Natural killer cell (primary cell): Measurements from ENCODE around the gene CTDP1. TPM values are rescaled to one million over a fixed set of nuclear protein-coding genes. Genes with fewer than 3 reads are reported as not detected.

ENCODE experiments used
- ATAC-seq, 3 donors: fragments of 150-1000 bp in 2 of 3; fragments of 200-7000 bp in 1 of 3; cut with Tn5 transposase; 1 replicate in 1 of 3; 2 replicates in 2 of 3; pipeline ENCODE4 v1.10.0; 2021; ENCODE audit warnings: mild to moderate bottlenecking in 2 of 3, moderate library complexity in 2 of 3
- DNase-seq, 2 donors: peaks; one replicate each; pipeline versions ENCODE4 v3.0.0 to v3.0.0-alpha.2; 2013 to 2021; ENCODE audit warnings: mixed read lengths in 1 of 2
- H3K27ac ChIP-seq: one replicate; pipeline ENCODE4 v1.5.1; 2013; ENCODE audit warnings: mild to moderate bottlenecking, low read length
- H3K27me3 ChIP-seq: one replicate; pipeline ENCODE4 v1.6.1; 2013; ENCODE audit warnings: low read length; ENCODE audit not compliant: control insufficient read depth, insufficient read depth
- H3K36me3 ChIP-seq: one replicate; pipeline ENCODE4 v1.6.1; 2013; ENCODE audit warnings: low read length; ENCODE audit not compliant: control insufficient read depth, insufficient read depth
- H3K4me1 ChIP-seq: one replicate; pipeline ENCODE4 v1.6.1; 2013; ENCODE audit warnings: low read length; ENCODE audit not compliant: control insufficient read depth, insufficient read depth
- H3K4me3 ChIP-seq: one replicate; pipeline ENCODE4 v1.5.1; 2013; ENCODE audit warnings: low read length
- H3K9me3 ChIP-seq: one replicate; pipeline ENCODE4 v1.6.1; 2013; ENCODE audit warnings: low read length; ENCODE audit not compliant: control insufficient read depth, insufficient read depth
- H3K27ac Mint-ChIP-seq, 2 donors: one replicate each; pipeline ENCODE4 v1.8.0; 2022; ENCODE audit warnings: mild to moderate bottlenecking in 2 of 2, mixed read lengths in 2 of 2, moderate library complexity in 1 of 2
- H3K27me3 Mint-ChIP-seq, 2 donors: one replicate each; pipeline ENCODE4 v1.8.0; 2022; ENCODE audit warnings: low read depth in 2 of 2, mixed read lengths in 2 of 2
- H3K36me3 Mint-ChIP-seq: one replicate; pipeline ENCODE4 v1.8.0; 2022; ENCODE audit warnings: mixed read lengths
- H3K4me1 Mint-ChIP-seq, 2 donors: one replicate each; pipeline ENCODE4 v1.8.0; 2022; ENCODE audit warnings: mixed read lengths in 2 of 2
- H3K4me3 Mint-ChIP-seq: one replicate; pipeline ENCODE4 v1.8.0; 2022; ENCODE audit warnings: mild to moderate bottlenecking, moderate library complexity, mixed read lengths
- H3K9me3 Mint-ChIP-seq, 2 donors: one replicate each; pipeline ENCODE4 v1.8.0; 2022; ENCODE audit warnings: mixed read lengths in 2 of 2
- WGBS: methylation state at CpG from one replicate; pipeline ENCODE4 v1.1.7; 2013; ENCODE audit warnings: missing lambda C conversion rate; ENCODE audit not compliant: insufficient coverage; 5-methylcytosine and 5-hydroxymethylcytosine counted together
- intact Hi-C: fragments of 100-400 bp; cut with micrococcal nuclease; formaldehyde crosslinking; loops from one replicate; pipeline ENCODE4 v1.14.2; 2022
- total RNA-seq, 4 donors: library from RNA; stranded (reverse); fragments of 120-200 nt in 1 of 4; gene quantifications; one replicate each; pipeline versions ENCODE4 v1.2.3 to v1.2.4, GENCODE V29; 2013 to 2022
- TF ChIP-seq, protein P1 (sequence below): fragments of 200-600 bp; IDR thresholded peaks from one replicate; pipeline ENCODE4 v1.8.0; 2022; ENCODE audit warnings: antibody characterized with exemption

Gene CTDP1
- total RNA-seq, 3 donors from 2014 or later (not counting 1 experiment from before 2014, with no cell fraction given) = 66.9 to 89.4 (median 77.1) TPM

DNA sequence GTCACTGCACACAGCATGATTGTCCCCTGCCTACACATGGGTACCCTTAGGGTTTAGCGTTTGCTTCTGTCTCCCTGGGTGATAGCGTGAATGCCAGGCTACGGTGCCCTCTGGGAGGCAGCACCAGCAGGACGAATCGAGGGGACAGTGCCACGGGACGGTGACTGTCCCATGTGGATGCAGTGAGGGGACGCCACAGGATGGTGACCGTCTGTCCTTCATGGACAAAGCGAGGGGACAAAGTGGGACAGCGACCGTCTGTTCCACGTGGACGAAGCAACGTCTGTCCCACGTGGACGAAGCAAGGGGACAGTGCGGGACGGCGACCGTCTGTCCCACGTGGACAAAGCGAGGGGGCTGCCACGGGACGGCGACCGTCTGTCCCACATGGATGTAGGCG lies 25.7 kb downstream of the CTDP1 start:
- WGBS = 99% methylated on average over 28 of the region's 28 CpGs
- intact Hi-C loops = no loop called here

DNA sequence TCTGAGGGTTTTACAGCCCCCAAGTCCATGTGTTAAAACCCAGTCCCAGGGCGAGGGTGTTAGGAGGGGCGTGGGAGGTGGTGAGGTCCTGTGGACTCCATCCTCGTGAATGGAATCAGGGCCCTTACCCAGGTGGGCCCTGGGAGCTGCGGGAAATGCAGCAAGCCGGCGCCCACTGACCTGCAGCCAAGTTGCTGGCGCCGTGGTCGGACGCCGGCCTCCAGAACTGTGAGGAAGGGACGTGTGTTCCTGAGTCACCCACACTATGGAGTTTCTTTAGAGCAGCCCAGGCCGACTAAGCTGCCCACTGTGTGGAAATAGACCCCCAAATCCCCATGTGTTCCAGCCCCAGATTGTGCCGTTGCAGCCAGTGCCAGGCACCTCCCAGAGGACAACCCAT lies 26.4 kb downstream of the CTDP1 start:
- H3K36me3 ChIP-seq = peaks cover 56% of the 10 kb centered on the region
- peaks cover 0 to 12% of the 10 kb centered on the region in 2 donors for H3K4me1 Mint-ChIP-seq
- H3K4me3 ChIP-seq = no peak overlapping the region
- ATAC-seq (no peak), DNase-seq (no peak)
- 96% methylated on average over 14 of the region's 14 CpGs for WGBS
- no peaks in the 10 kb centered on the region for H3K27me3 ChIP-seq
- H3K27ac ChIP-seq = no peak overlapping the region
- H3K4me1 ChIP-seq = no peaks in the 10 kb centered on the region
- H3K27ac Mint-ChIP-seq = no peak overlapping the region
- no peaks in the 10 kb centered on the region for H3K9me3 ChIP-seq
- intact Hi-C loops = no loop called here
- H3K4me3 Mint-ChIP-seq = no peak overlapping the region
- no peaks in the 10 kb centered on the region for H3K9me3 Mint-ChIP-seq
- TF ChIP-seq, protein P1, sequence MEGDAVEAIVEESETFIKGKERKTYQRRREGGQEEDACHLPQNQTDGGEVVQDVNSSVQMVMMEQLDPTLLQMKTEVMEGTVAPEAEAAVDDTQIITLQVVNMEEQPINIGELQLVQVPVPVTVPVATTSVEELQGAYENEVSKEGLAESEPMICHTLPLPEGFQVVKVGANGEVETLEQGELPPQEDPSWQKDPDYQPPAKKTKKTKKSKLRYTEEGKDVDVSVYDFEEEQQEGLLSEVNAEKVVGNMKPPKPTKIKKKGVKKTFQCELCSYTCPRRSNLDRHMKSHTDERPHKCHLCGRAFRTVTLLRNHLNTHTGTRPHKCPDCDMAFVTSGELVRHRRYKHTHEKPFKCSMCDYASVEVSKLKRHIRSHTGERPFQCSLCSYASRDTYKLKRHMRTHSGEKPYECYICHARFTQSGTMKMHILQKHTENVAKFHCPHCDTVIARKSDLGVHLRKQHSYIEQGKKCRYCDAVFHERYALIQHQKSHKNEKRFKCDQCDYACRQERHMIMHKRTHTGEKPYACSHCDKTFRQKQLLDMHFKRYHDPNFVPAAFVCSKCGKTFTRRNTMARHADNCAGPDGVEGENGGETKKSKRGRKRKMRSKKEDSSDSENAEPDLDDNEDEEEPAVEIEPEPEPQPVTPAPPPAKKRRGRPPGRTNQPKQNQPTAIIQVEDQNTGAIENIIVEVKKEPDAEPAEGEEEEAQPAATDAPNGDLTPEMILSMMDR = no peak
- no peaks in the 10 kb centered on the region for H3K27me3 Mint-ChIP-seq
- H3K36me3 Mint-ChIP-seq = no peaks in the 10 kb centered on the region

More for the DNA sequence above, 25.7 kb downstream of the CTDP1 start:
- H3K4me3 Mint-ChIP-seq = no peak overlapping the region
- no peak for ATAC-seq
- Histone ChIP-seq H3K36me3 (peaks cover 57% of the 10 kb centered on the region), H3K9me3 (no peaks in the 10 kb centered on the region), H3K4me3 (no peak overlapping the region), H3K27ac (no peak overlapping the region), H3K4me1 (no peaks in the 10 kb centered on the region), H3K27me3 (no peaks in the 10 kb centered on the region)
- H3K4me1 Mint-ChIP-seq = peaks cover 0 to 13% of the 10 kb centered on the region in 2 donors
- TF ChIP-seq, protein P1 = no peak
- no peaks in the 10 kb centered on the region for H3K36me3 Mint-ChIP-seq
- no peaks in the 10 kb centered on the region for H3K9me3 Mint-ChIP-seq
- peak overlapping the region in 1 of 2 donors; percentile 45 for H3K27ac Mint-ChIP-seq
- DNase-seq = no peak
- no peaks in the 10 kb centered on the region for H3K27me3 Mint-ChIP-seq

GRCh38 chr18:79706658-79707057 lies 27.1 kb downstream of the CTDP1 start:
- Mint-ChIP-seq H3K27me3 (no peaks in the 10 kb centered on the region), H3K4me3 (no peak overlapping the region), H3K36me3 (no peaks in the 10 kb centered on the region), H3K27ac (no peak overlapping the region), H3K9me3 (no peaks in the 10 kb centered on the region), H3K4me1 (peaks cover 0 to 14% of the 10 kb centered on the region in 2 donors)
- DNase-seq = no peak
- Histone ChIP-seq H3K27ac (no peak overlapping the region), H3K27me3 (no peaks in the 10 kb centered on the region), H3K36me3 (peaks cover 58% of the 10 kb centered on the region), H3K4me3 (no peak overlapping the region), H3K9me3 (no peaks in the 10 kb centered on the region), H3K4me1 (no peaks in the 10 kb centered on the region)
- ATAC-seq = no peak
- WGBS = 95% methylated on average over 16 of the region's 16 CpGs
- intact Hi-C loops = no loop called here
- TF ChIP-seq, protein P1 = no peak

GRCh38 chr18:79707239-79707638 lies 27.6 kb downstream of the CTDP1 start:
- H3K27ac Mint-ChIP-seq = no peak overlapping the region
- Histone ChIP-seq H3K9me3 (no peaks in the 10 kb centered on the region), H3K27me3 (no peaks in the 10 kb centered on the region), H3K36me3 (peaks cover 58% of the 10 kb centered on the region), H3K27ac (no peak overlapping the region), H3K4me3 (no peak overlapping the region), H3K4me1 (no peaks in the 10 kb centered on the region)
- no peaks in the 10 kb centered on the region for H3K36me3 Mint-ChIP-seq
- no peaks in the 10 kb centered on the region for H3K27me3 Mint-ChIP-seq
- peaks cover 0 to 19% of the 10 kb centered on the region in 2 donors for H3K4me1 Mint-ChIP-seq
- H3K4me3 Mint-ChIP-seq = no peak overlapping the region
- intact Hi-C loops = no loop called here
- H3K9me3 Mint-ChIP-seq = no peaks in the 10 kb centered on the region
- WGBS = 94% methylated on average over 19 of the region's 19 CpGs
- TF ChIP-seq, protein P1 = no peak
- no peak for DNase-seq
- ATAC-seq = no peak
